CD4-positive, alpha-beta T cell treated with Interleukin-4 for 4 hours (primary cell): Measurements from ENCODE around the gene ATG2B.

Experiments used
- DNase-seq: peaks from one replicate; pipeline ENCODE4 v3.0.0-alpha.2; 2020

Gene ATG2B, protein sequence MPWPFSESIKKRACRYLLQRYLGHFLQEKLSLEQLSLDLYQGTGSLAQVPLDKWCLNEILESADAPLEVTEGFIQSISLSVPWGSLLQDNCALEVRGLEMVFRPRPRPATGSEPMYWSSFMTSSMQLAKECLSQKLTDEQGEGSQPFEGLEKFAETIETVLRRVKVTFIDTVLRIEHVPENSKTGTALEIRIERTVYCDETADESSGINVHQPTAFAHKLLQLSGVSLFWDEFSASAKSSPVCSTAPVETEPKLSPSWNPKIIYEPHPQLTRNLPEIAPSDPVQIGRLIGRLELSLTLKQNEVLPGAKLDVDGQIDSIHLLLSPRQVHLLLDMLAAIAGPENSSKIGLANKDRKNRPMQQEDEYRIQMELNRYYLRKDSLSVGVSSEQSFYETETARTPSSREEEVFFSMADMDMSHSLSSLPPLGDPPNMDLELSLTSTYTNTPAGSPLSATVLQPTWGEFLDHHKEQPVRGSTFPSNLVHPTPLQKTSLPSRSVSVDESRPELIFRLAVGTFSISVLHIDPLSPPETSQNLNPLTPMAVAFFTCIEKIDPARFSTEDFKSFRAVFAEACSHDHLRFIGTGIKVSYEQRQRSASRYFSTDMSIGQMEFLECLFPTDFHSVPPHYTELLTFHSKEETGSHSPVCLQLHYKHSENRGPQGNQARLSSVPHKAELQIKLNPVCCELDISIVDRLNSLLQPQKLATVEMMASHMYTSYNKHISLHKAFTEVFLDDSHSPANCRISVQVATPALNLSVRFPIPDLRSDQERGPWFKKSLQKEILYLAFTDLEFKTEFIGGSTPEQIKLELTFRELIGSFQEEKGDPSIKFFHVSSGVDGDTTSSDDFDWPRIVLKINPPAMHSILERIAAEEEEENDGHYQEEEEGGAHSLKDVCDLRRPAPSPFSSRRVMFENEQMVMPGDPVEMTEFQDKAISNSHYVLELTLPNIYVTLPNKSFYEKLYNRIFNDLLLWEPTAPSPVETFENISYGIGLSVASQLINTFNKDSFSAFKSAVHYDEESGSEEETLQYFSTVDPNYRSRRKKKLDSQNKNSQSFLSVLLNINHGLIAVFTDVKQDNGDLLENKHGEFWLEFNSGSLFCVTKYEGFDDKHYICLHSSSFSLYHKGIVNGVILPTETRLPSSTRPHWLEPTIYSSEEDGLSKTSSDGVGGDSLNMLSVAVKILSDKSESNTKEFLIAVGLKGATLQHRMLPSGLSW (N-terminal part only)

DNA sequence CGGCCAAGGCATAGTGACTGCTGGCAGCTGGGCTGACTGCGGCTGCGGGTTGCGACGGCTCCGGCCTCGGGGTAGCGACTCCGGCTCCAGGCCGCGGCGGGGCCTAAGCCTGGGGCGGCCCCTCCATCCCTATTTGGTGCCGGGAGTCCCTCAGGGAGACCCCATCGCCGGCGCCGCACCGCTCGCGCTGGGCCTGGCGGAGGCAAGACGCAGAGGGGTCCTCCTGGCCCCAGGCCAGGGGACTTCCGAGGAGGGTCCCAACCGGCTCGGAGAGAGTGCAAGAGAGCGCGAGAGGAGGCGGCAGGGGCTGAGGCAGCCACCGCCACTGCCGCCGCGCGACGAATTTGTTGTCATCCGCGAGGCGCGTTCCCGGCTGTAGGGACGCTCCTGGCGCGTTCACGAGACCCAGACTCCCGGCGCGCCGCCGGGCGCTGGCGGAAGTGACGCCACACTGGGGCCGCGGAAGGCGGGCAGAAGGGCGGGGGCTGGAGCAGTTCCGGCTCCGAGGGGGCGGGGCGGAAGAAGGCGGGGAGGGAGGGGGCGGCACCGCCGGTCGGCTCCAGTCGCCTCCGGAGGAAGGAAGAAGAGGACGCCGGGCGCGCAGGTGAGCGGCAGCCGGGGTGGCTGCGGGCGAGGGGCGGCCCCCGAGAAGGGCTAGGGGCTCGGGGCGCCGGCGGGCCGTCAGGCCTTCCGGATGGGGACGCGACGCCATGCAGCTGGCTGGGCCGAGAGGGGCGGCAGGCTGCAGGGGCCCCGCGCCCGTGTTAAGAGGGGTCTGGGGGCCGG lies at the start of gene ATG2B, which contains the start of gene GSKIP:
ATG2B (minus strand) TSS at position 377 of the 786 bp plus-strand sequence; CDS start at position 12, 365 bp downstream.
GSKIP (plus strand) TSS at position 562 of the 786 bp plus-strand sequence. CDS start 18,722 bp downstream, outside the sequence.
- peak; percentile 95 for DNase-seq

DNA sequence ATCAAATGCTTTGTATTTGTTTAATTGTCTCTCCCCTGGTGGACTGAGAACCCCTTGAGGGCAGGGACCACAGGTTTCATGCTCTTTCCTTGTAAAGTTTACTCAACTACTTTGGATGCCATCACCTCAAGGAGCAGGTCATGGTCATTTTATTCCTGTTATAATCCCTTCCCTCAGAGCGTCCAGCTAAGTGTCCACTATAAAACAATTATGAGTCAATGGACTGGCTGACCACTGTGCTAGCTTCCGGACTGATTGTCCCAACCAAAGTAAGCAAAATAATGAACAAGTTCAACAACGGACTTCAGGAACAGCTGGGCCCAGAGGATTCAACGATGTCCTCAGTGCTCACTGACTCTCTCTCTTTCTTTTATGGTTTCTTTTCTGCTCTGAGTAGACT lies 47.0 kb upstream of the ATG2B start:
- no peak for DNase-seq

DNA sequence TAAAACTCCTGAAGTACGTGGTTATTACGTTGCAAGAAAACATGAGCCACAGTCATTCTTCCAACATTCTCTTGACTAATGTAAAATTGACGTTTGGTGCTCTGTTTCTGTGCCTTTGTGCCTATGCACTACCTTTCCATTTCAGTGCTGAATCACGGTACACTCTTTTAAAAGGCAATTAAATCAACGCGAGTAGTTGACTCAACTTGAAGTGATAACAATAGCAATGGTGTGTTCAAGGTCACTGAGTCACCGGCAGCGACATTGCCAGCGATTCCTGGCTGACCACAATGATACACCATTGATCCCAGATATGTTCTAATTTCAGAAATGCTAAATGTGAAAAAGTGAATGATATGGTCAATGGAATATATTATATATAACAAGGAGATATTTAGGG lies 46.6 kb upstream of the ATG2B start:
- DNase-seq = no peak

DNA sequence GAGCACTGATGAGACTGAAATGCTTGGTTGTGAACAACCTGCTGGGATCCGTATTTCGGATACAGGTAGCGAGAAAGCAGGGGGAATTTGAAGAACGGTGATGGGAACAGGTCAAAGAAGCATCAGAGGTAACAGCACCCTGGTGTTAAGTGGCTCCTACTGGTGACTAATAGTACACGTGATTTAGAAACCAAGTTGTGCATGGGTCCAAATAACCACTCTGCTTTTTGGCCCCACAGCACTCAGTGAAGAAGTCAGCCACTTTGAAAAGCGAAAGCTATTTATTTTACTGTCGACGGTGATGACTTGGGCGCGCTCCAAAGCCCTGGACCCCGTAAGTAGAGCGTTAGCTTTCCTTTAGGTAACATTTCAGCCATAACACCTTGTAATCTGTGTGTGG lies 45.5 kb upstream of the ATG2B start:
- no peak for DNase-seq

DNA sequence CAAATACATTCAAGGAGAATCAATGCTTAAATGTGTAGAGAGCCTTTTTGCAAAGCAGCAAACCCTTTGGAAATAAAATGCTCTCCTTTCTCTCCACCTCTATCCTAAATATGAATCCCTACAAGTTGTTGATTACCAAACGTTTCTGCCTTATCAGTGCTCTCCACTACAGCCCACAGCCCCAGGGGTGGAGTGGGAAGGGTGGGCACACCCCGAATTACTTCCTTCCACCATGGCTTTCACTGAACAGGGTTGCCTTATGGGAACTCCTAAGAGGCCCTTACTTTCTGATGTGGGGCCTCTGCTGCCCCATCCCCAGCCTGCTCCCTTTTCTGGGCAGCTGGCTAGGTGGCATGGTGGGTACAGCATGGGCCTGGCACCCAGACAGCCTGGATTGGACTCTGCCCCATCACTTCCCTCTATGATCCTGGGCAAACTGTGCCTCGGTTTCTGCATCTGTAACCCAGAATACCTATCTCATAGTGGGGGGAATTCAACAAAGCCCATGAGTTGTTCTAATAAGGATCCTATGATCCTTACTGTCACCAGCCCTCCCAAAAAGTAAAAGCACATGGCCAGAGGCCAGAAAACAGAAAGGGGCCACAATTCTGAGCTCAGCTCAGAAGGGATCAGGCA lies 44.9 kb upstream of the ATG2B start:
- DNase-seq = no peak

DNA sequence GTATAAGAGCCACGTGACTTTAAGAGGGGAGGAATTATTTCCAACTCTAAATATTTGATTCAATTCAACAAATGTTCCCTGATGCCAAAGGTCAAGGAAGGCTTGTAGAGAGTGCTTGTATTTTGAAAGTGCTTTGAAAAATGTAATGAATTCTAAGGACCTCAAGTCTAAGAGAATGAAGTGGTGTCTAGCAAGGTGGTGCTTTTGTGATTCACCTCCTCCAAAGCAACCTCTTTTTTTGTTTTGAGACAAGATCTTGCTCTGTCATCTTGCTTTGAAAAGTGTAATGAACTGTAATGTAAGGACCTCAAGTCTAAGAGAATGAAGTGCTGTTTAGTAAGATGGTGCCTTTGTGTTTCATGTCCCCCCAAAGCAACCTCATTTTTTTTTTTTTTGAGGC lies 42.5 kb upstream of the ATG2B start:
- DNase-seq = no peak

DNA sequence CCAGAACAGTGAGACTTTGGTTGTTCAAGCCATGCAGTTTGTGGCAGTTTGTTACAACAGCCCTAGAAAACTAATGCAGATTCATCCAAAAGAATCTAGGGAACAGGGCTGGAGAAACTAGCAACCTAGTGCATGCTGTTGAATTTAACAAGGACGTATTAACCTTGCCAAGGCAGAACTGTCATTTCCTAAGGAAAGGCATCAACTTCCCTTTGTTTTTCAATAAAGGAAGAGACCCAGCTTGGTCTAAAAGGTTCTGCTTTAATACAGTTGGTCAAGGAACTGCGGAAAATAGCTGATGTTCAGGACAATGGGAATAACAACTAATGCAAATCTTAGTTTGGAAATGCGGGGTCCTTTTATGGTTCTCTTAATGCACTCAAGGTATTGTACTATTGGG lies 40.3 kb upstream of the ATG2B start:
- no peak for DNase-seq

DNA sequence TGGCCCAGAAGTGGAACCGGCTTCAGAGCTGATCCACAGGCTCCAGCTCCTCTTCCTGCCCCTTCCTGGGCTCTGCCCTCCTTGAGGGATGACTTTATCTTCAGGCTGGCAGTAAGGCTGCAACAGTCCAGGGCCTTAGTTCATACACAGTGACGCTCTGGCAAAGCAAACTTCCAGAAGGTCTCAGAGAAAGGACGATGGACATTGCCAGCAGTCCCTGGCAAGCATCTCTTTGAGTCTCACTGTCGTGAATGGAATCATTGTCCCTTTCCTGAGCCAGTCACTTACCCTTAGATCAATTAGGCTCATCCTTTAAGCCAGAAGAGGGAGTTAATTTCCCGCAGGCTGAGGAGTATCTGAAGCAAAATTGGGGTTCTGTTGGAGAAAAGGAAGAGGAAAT lies 37.4 kb upstream of the ATG2B start:
- no peak for DNase-seq

DNA sequence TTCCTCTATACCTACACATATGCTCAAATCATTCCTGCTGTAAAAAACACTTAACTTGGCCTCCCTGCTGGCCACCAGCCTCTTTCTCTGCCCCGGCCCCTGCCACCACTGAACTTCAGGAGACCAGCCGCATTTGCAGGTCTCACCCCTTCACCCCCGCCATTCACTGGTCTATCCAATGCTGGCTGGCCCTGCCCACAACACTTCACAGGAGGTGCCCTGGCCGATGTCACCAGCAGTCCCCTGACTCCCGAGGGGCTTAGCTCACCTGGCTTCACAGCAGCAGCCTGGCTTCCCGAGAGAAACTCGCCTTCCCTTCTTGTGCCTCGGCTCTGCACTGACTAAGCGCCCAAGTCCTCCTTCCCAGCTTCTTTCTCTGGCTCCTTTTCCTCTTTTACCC lies 36.3 kb upstream of the ATG2B start:
- no peak for DNase-seq

DNA sequence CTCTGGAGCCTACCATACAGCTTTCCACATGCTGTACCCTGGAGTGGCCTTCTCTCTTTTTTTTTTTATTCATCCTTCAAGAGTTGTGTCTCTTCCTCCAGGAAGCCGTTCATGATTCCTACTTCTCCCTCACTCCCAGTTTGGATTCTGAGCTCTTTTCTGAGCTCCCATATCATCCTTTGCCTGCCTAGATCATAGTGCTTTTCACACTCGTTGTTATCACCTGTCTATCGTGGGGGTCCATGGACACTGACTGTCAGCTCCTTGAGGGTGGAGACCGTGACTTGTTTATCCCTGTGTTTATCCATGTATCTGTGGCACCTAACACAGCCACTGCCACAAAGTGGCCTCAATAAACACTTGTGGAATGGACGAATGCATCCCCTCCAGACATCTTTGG lies 35.8 kb upstream of the ATG2B start:
- no peak for DNase-seq

DNA sequence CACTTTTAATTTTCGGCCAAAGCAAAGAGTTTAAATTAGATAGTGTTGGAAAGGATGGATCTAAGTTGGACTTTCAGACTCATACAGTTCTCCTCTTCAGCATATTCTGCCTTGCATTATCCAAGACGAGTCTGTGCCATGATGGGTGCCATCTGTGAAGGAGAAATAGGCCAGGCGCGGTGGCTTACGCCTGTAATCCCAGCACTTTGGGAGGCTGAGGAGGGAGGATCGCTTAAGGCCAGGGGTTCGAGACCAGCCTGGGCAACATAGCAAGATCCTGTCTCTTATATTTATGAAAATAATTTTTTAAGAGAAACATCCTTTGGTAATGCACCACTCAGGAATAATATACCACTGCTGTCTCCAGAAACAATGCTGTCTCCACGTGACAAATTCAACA lies 35.3 kb upstream of the ATG2B start:
- DNase-seq = no peak

DNA sequence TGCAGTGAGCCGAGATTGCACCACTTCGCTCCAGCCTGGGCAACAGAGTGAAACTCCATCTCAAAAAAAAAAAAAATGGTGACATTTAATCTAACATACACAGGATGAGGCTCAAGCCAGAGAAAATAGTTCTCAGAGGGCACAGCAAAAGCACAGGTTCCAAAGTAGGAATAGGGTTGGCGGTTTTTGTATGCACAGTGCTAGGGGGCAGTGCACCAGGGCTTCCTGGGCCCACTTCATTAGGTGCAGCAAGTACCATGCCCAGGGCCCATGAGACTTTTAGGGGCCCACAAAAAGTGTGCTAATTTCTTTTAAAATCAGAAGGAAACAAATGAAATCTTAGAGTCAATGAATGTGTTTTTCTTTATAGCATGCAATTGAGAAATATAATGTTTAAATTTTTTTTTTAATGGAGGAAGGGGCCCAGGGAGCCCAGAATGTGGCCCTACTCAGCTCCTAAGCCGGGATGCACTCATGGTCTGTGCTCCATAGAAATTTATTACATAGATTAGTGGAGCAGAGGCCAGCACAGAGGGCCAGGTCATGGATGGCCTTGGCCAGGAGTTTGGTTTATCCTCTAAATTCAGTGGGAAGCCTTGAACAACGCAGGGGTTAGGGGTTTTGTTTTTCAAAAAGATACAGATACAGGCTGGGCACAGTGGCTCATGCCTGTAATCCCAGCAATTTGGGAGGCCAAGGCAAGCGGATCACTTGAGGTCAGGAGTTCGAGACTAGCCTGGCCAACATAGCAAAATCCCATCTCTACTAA lies 31.1 kb upstream of the ATG2B start:
- no peak for DNase-seq

DNA sequence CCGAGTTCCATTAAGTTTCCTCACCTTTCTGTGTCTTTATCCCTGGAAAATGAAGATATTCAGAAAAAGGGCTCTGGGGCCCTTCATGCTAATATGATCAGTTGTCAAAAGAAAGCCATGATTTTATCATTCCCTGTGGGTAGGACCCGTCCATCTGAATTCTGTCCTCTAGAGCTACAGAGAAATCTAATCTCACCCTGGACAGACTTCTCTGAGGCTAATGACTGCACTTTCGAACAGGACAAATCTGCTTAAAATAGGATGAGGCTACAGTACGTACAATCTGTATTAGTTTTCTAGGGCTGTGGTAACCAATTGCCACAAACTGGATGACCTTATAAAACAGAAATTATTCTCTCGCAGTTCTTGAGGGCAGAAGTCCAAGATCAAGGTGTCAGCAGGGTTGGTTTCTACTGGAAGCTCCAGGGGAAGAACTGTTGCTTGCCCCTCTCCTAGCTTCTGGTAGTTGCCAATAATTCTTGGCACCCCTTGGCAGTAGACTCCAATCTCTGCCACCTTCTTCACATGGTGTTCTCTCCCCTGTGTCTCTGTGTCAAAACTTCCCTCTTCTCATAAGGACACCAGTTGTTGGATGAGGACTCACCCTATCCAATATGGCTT lies 30.0 kb upstream of the ATG2B start:
- no peak for DNase-seq

DNA sequence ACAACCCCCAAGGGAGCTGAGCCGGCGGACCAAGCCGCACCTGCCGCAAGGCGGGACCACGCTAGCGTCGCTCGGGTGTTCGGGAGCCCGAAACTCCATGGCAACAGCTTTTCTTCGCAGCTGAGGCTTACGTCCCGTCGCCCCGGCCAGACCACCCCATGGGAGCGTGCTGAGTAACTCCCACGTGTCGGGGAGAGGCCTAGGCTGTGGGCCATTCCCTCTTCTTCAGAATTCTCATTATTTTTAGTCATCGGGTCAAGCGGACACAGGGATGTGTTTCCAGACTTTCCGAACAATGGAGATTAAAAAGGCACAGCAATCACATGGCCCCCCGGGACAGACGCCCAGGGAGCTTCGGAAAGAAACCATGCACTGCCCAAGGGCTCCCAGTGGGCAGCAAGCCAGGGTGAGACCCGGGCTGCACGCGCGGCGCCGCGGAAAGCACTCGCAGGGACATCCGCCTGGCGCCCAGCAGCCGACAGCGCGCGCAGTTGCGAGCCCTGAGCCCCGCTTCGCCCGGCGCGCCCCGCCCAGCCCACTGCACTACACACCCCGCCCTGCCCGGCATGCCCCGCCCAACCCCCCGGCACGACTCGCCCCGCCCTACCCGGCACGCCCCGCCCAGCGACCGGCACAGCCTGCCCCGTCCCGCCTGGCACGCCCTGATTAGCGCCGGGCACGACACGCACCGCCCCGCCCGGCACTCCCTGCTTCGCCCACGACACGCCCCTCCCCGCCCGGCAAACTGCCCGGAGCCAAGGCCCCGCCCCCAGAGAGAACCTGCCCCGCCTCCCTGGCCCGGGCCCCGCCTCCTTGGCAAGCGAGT lies 28.4 kb upstream of the ATG2B start:
- peak; percentile 98 for DNase-seq

DNA sequence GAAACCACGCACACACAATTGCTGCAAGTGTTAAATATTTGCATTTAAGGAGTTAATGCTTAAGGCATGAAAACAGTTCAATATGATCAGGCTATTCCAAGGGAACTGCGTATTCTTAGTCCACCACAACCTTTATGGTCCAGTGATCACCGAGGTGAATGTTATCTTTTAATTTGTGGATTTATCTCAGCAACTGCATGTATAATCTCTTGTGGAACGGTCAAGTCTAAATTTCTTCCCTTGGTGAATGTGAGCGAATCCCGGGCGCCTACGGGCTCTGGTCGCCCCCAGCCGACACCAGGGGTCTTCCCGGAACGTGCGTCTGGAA lies 27.8 kb upstream of the ATG2B start:
- no peak for DNase-seq

DNA sequence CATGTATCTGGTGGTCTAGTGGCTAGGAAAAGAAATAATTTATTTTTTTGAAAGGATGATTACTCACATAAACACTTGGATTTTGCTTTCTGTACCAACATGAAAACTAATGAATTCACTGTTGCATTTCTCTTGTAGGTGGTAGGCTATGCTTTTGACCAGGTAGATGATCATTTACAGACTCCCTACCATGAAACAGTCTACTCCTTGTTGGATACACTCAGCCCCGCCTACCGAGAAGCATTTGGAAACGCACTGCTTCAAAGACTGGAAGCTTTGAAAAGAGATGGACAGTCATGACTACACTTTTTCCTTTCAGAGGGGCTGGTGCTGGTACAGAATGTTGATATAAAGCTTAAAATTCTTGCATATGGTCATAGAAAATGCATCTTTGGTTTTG lies 22.2 kb upstream of the ATG2B start:
- DNase-seq = no peak

DNA sequence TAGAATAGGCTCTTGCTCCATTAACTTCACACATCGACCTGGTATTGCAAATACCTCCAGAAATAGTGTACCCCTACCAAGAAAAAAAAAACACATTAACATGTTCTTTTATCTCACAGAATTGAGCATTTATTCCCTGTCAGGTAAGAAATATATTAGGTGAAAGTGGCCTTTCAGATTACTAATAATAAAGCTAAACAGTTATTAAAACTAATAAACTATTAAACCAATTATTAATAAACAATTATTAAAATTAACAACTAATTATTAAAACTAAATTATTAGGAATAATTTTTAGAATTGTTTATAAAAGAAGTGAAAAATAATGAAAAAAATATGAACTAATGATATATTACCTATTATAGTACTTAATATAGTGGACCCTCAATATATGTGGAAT lies 21.6 kb upstream of the ATG2B start:
- no peak for DNase-seq

DNA sequence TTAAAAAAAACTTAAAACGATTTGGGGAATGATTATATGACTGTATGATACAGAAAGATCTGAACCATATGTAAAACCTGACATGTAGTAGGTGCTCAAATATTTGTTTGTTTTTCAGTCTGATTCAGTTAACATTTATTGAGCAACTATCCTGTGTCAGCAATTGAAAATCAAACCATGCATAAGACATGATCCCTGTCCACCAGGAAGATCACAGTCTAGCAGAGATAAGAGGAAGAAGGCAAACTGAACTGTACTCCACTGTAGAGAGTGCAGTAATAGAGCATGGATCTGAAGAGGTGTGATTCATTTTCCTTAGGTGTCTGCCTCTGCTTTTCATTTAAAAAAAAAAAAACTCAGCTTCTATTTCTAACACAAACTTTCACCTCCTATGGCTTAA lies 20.9 kb upstream of the ATG2B start:
- DNase-seq = no peak

DNA sequence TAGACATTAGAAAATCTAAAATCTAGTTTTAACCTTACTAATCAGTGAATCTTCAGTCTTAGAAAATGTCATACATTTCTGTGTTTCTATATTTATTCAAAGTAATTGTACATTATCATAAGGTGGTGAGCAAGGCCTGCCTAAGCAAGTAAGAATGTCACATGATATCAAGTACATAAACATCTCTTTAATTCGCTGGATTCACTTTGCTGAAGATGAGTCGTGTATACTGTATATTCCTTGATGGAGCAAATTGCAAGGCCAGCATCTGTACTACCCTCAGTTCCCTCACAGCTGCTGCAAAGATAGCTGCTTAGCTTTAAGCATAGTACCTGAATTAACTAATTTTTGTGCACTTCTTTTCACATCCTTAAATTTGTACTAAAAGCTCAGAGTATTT lies 20.3 kb upstream of the ATG2B start:
- DNase-seq = no peak

DNA sequence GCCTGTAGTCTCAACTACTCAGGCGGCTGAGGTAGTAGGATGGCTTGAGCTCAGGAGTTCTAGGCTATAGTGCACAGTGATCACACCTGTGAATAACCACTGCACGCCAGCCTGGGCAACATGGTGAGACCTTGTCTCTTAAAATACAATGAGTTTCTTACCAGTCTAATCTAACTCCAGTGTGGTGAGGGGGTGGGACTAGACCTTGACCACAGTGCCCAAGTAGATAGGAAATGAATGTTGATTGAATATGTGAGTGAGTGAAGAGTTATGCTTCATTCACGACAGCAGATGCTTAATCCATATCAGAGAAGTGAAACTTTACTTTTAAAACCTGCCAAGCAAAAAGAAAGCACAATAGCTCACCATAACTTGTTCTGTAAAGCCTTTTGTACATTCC lies 17.6 kb upstream of the ATG2B start:
- DNase-seq = no peak
